ENCODE measurements around the gene MAFG.

Gene MAFG

GRCh38 chr17:81924557-81925532 lies 2.7 kb downstream of the MAFG start:
- intact Hi-C loops (cut with DNase I; ENCODE audit: low total_unique reads), result no loop called here
- DNase-seq, result no peak
- no peak for TF ChIP-seq CTCF (IDR thresholded peaks at IDR 0.05)
- Histone ChIP-seq H3K36me3 (peaks cover 8 to 30% (median 19%) of the 10 kb centered on the region in 3 donors), H3K4me1 (peaks cover 11 to 67% (median 48%) of the 10 kb centered on the region in 4 donors), H3K9me3 (no peaks in the 10 kb centered on the region), H3K27ac (peak overlapping the region in 1 of 2 donors; percentile 49), H3K27me3 (peaks cover 0 to 19% of the 10 kb centered on the region in 2 donors), H3K4me3 (no peak overlapping the region)

- TF ChIP-seq CTCF (IDR thresholded peaks at IDR 0.05), result no peak
- Histone ChIP-seq H3K4me3 (peak overlapping the region; percentile 12 to 19), H3K27me3 (peaks cover 0 to 6% of the 10 kb centered on the region in 2 donors), H3K36me3 (peaks cover 8 to 42% (median 19%) of the 10 kb centered on the region in 3 donors), H3K4me1 (peaks cover 11 to 63% (median 46%) of the 10 kb centered on the region in 4 donors), H3K9me3 (no peaks in the 10 kb centered on the region), H3K27ac (peak overlapping the region; percentile 15 to 49)
- peak; percentile 67 to 84 for DNase-seq
- intact Hi-C loops (cut with DNase I; ENCODE audit: low total_unique reads), result loop anchor here (2.0 kb wide), 1 partner anchor 55 kb away; no protein-coding TSS in a partner anchor
These were observed 4.0 kb downstream of the MAFG start for GRCh38 chr17:81923302-81924260.

GRCh38 chr17:81922566-81923301 lies 4.8 kb downstream of the MAFG start:
- Histone ChIP-seq H3K4me1 (peaks cover 11 to 60% (median 44%) of the 10 kb centered on the region in 4 donors), H3K36me3 (peaks cover 8 to 42% (median 19%) of the 10 kb centered on the region in 3 donors), H3K4me3 (peak overlapping the region; percentile 12 to 19), H3K27me3 (no peaks in the 10 kb centered on the region), H3K27ac (peak overlapping the region; percentile 15 to 49), H3K9me3 (no peaks in the 10 kb centered on the region)
- intact Hi-C loops (cut with DNase I; ENCODE audit: low total_unique reads), result loop anchor here (2.0 kb wide), 1 partner anchor 54 kb away; no protein-coding TSS in a partner anchor
- no peak for TF ChIP-seq CTCF (IDR thresholded peaks at IDR 0.05)
- DNase-seq, result no peak

- intact Hi-C loops (cut with DNase I; ENCODE audit: low total_unique reads), result loop anchor here (2.0 kb wide), 1 partner anchor 53 kb away; no protein-coding TSS in a partner anchor
- no peak for TF ChIP-seq CTCF (IDR thresholded peaks at IDR 0.05)
- no peaks in the 10 kb centered on the region for H3K9me3 ChIP-seq
- DNase-seq, result no peak
- H3K27ac ChIP-seq, result no peak overlapping the region
- peaks cover 8 to 42% (median 19%) of the 10 kb centered on the region in 3 donors for H3K36me3 ChIP-seq
- H3K4me3 ChIP-seq, result no peak overlapping the region
- peaks cover 11 to 64% (median 48%) of the 10 kb centered on the region in 4 donors for H3K4me1 ChIP-seq
- no peaks in the 10 kb centered on the region for H3K27me3 ChIP-seq
These were observed 5.5 kb downstream of the MAFG start for GRCh38 chr17:81921996-81922565.
